HG03139 (cell line): ENCODE results near the gene PAM.

Experiments
- ATAC-seq: cut with Tn5 transposase; IDR thresholded peaks from one replicate; pipeline ENCODE4 v1.9.1; 2021; ENCODE audit not compliant: unreplicated experiment

Gene PAM

DNA sequence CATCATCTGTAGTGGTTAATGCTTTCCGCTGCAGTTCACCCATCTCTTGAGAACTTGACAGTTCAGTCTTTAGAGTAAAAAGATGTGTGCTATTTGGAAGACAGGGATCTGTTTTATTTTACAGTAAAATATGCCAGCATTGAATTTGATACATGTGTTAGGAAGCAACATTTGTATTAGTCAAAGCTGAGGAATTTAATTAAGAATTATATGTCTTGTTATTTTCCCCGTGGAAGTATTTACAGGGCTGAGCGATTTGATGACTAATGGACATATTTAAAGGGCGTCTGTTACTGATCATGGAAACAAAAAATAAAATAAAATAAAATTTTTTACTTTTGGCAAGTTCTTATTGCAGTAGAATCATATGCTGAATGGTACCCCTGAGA is 101.3 kb downstream of the PAM start:
- no peak for ATAC-seq

DNA sequence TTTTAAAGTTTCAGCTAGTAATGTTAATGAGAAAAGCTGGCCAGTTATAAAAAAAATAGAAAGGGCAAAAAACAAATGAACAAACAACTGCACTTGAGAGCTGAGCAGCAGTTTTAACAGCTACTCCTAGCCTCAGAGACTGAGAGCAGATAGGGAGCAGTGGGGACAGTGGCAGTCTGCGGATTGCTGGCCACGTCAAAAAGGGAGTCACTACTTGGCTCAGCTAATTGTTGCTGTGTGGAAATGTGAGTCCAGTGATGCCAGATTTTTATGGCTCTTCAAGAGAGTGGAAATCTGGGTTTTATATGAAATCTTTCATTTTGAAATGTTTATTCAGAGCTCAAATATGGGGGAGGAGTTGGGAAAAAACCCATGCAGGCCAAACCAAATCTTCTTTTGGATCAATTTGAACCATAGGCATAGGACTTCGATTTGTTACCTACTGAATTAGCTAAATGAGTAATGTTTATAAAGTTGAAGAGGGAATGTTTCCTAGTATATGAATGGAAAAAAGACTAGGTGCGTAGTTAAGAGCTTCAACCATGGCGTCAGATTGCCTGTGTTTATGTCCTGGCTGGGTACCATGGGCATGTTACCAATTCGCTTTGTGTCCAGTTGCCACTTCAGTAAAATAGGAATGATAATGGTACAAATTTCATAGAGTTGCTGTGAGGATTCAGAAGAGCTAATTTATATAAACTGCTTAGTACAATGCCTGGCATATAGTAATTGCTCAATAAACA is 102.1 kb downstream of the PAM start:
- ATAC-seq = no peak

DNA sequence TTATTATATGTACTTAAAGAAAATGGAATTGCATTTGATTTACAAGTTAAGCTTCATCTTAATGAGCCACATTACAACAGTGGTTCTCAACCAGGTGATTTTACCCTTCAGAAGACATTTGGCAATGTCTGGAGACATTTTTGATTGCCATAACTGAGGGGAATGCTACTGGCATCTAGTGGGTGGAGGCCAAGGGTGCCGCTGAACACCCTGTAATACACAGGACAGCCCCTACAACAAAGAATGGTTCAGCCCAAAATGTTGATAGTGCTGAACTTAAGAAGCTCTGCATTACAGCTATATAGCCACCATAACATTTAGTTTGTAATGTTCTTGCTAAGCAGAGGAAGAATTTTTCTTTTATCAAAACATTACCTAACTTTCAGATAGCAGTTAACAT is 103.1 kb downstream of the PAM start:
- no peak for ATAC-seq

DNA sequence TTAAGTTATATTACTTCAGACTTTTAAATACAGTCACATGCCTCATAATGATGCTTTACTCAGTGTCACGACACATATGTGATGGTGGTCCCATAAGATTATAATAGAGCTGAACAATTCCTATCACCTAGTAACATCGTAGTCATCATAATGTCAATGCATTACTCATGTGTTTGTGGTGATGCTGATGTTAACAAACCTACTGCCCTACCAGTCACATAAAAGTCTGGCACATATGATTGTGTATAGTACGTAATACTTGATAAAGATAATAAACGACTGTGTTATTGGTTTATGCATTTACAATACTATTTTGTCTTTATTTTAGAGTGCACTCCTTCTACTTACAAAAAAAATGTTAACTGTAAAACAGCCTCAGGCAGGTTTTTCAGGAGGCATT is 103.7 kb downstream of the PAM start:
- no peak for ATAC-seq

DNA sequence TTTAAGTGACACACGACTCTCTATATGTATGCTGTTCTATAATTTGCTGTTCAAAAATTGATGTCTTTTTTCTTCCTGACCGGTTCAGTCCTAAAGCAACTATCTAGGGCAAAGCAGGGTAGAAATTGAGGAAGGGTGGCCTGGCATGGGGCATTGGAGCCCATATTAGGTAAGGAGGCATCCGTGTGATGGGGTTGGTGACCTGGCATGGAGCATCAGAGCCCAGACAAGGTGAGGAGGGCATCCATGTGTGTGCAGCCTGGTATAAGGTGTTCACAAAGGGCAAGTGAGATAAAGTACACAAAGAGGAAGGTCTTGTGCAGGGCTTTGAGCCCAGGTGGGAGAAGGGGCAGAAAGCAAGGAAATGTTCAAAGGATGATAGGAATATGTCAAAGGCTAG is 104.9 kb downstream of the PAM start:
- ATAC-seq = no peak

DNA sequence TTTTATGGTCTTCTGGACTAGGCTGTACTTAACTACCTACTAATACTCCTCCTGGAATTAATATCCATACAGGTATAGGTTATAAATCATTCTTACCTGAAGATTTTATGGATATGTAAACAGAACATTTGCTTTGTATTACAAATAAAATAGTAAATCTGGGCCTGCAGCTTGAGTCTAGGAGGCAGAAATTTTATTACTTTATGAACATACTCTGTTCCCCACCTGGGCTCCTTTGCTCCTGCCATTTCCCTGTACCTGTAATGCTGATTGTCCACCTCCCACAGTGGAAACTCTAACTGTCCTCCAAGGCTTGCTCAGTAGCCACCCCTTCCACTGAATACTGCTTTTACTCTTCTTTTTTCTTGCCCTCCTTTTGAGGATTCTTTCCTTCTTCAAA is 108.0 kb downstream of the PAM start:
- no peak for ATAC-seq

DNA sequence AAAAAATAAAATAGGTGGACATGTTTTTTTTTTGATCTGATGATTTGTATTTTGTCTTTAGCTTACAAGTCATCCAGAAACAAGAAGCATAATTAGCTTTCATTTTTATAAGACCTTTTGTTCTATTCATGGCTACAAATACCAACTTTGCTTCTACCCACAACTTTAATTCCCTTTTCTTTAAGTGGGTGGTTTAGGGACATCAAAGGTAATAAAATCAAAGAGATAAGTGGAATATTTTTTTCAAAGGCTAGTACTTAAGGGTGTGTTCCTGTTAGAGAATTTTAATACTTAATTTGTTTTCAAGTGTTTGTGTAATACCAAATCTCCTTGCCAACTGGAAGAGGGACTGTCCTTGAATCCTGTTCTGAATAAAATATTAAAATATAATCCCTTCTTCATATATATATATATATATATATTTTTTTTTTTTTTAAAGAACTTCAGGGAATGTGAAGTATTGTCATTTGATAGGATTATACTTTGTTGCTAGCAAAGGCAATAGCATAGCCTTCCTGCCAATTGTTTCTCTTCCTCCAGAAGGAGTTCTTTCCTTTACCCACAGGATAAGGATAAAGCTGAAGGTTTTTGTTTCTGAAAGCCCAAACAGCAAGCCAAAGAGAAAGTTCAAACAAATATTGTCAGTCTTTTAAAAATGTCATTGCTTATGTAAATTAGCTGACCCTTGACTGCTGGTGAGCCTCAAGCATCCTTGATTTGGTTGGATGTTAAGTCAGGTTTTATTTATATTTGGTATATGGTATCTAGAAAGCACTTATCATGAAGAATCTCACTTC is 108.9 kb downstream of the PAM start:
- no peak for ATAC-seq

DNA sequence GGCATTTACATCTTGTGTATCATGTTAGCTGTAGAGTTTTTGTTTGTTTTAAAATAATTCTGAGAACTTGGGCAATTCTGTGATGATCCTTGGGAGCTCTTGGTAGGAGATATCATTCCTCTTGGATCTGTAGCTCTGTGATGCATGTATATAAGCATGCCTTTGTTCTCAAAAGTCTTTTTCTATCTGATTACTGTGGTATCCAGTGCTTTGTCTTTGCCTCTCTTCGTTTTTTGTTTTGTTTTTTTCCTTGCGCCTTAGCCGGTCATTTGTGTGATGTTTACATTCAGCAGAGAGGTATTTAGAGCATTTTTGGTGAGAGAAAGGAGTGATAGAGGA is 110.0 kb downstream of the PAM start:
- ATAC-seq = no peak

DNA sequence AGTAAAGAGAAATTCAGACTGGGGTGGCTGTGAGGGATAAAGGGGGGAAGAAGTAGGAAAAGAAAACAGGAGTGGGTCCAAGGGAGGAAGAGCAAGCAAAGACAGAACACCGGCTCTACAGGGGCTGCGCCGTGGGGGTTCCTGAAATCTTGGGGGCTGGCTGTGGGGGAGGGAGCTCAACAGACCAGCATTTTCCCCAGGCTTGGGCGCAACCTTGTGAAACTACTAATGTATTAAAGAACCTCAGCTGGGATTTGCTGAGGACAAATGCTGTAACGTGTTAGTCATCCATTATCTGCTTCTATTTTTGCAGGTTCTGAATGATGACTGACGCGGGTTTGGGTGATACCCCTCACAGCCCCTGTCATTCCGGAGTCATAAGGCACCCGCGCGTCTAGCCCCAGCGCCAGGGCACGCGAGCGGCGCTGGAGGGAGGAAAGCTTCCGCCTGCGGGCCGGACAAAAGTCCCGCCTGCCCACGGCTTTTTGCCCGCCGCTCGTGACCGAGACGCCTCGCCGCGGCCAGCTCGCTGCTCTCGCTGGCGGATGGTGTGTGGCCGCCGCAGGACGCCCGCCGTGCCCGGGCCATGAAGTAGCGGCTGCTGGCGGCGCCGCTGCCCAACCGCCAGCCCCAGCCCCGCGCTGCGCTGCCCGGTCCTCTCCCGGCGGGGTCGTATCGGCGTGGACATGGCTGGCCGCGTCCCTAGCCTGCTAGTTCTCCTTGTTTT is 110.6 kb downstream of the PAM start:
- peak; percentile 67 for ATAC-seq

DNA sequence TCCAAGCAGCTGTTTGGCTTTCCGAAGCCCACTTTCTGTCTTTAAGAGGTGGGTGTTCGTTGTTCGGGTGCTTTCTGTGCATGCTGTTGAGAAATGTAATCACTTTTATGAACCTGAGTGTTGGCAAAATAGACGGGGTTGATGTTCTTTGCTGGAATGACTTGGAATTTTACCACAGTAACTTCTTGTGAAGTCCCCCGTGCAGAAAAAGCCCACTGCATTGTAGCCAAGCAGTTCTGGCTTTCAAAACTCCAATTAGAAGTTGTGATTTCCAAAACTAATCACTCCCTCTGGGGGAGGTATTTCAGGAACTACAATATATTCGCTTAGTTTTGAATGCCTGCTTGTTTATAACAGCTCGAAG is 111.1 kb downstream of the PAM start:
- no peak for ATAC-seq

DNA sequence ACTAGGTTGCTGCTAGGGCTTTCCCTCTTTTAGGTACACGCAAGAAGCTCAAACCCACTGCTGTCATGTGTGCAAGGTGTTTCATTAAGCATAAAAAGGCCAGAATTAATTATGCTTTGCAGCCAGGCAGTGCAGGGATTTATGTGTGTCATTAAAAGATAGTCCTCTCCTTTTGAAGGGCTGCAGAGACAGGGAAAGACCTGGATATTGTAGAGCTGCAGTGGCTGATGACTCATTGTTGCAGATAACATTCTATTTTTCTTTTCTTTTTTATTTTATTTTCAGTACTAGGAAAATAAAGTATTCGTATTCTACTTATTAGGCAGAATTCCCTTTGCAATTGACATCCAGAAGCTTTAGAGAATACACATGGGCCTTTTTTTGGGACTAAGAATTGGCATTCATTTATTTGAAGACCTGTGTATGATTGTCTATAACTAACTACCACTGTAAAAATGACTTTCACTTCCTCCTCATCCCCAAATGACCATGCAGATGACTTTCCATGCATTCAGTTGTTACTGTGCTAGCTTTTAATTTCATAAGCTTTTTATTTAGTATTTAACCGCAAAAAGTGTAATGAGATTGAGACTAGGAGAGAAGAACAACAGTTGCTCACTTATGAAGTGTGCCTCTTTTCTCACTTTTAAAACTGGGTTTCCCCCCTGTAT is 113.0 kb downstream of the PAM start:
- ATAC-seq = no peak

DNA sequence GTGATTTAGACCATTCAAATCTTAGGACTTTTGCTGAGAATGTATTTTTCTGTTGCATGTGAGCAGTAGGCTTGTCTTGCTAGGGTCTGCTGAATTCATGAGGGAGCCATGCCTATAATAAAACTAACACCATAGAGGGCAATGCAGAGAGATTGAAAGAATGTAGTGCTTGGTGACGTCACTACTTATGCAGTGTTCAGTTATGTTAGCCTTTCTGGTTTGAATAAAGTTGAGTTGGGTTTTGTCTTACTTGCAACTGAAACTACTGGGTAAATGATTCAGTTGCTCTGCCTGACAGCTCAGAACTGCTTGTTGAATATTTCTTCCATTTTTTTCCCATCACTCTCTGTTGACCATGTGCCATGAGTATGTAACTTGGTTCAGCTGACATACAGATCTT is 114.1 kb downstream of the PAM start:
- ATAC-seq = no peak

DNA sequence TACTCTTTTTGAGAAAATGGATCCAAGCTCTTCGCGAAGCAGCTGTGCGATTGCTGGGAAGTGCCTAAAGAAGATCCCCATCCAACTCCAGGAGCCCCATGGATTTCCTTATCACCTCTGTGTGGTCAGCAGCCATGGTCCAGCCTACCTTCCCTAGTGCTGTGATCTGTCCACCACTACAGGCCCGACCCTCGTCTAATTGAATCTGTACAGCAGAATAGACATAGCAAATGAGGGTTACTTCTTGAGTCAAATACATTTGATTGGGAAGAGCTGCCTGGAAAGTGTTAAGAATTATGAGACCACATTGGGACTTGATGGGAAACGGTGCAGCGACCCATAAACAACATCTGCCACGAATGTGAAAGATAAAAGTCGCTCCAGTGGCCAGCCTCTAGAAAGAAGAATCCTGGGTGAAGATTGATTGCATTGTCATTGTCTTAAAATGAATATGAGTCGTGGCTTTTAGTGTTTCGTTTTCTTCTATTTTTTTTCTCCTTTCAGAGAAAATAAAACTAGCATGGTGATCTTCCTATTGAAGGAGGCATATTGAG is 118.4 kb downstream of the PAM start:
- ATAC-seq = no peak

DNA sequence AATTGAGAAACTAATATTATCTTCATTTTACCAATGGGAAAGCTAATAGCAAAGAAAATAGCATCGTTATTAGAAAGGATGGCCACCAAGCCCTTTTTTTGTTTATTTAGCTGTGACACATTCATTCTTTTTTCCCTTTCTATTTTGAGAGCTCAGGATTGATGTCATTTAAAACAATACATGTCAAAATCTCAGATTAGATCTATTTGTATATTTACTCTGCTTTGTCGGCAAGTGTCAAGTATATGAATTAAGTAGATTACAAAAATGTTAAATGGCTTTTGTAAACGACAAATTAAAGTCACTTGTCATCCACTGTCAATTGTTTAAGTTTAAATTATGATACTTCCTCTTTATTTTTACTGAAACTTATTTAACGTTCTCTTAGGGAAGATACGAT is 118.9 kb downstream of the PAM start:
- no peak for ATAC-seq

DNA sequence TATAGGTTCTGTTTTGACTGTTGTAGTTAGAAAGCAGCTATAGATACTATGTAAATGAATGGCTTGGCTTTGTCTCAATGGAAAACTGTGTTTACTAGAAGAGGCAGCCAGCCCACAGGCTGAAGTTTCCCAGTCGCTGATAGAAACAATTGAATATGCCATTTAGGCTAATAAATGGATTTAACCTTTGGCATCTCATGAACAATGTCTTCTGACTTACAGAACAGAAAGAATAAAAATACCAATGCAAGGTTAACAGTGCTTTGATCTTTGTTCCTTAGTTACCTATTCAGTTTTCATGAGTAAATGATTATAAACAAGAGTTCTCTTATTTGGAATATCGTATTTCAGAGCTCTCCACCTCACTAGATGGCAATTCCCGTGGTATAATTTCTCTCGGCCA is 120.6 kb downstream of the PAM start:
- ATAC-seq = no peak

DNA sequence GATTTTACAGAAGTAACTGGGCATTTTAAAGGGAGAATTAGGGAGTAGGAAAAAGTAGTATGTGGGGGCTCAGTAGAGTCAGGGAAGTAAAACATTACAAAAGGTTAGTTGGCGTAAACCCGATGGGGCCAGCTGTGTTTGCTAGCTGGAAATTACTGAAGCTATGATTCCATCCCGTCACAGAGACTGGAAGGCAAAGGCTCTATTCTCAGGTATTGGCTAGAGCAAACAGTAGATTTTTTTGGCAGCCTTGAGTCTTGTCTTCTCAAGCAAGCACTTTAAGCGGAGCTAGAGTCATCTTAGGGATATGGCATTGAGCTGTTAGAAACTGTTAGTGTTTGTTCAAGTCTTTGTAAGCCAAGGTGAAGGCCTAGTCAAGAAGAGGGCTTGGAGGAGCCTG is 121.5 kb downstream of the PAM start:
- no peak for ATAC-seq

DNA sequence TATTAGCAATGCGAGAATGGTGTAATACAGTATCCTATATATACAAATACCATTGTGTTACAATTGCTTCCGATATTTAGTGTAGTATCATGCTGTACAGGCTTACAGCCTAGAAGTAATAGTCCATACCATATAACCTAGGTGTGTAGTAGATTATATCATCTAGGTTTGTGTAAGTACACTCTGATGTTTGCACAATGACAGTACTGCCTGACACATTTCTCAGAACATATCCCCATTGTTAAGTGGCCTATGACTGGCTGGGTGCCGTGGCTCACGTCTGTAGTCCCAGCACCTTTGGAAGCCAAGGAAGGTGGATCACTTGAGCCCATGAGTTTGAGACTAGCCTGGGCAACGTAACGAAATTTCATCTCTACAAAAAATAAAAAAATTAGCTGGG is 124.6 kb downstream of the PAM start:
- ATAC-seq = no peak

DNA sequence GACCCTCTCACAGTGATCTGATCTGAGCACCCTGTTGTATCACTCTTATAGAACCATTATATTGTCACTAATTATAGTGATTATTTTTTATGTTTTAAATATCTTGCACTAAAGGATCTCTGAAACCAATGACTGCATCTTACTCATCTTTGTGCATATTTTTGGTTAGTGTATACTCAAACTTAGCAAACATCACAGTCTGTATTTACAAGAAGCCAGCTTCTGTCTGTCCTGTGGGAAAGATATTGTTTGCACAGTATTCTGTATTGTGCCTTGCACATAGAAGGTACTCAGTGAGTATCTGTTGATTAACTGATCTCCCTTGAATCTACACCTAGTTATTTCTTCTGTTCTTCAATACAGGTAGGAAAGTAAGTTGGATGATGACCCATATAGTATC is 131.5 kb downstream of the PAM start:
- ATAC-seq = no peak

DNA sequence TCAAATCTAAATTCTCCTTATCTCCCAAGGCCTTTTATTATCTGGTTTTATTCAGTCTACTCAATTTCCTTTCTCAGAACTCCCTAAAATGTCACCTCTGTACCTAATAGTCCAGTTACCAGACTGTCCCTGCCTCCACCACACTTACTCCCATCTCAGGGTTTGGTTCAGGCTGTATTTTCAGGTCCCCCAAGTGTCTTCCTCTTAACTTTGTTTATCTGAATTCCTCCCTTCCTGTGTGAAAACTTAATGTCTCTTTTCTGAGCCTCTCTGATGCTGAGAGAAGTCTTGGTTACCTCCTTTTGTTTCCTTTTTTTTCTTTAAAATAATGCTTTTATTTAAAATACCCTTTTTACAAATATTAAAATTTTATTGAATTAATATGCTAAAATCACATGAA is 133.4 kb downstream of the PAM start:
- ATAC-seq = no peak

DNA sequence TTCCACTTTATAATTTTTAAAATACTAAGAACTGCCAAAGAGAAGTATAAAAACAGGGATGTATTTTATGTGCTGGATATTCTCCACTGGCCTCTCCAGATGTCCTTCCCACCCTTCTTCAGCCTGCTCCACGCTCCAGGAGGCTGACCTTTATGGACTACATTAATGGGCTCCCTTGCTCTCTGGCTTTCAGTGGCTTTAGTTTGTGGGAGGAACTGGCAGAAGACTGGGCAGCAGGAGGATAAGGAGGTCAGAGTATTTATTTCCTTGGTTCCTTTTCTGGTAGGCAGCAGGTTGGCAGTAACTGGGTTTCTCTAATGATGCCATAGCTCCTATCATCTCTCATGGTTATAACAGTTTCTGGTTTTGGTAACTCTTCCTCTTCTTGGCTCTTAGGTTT is 133.9 kb downstream of the PAM start:
- ATAC-seq = no peak

DNA sequence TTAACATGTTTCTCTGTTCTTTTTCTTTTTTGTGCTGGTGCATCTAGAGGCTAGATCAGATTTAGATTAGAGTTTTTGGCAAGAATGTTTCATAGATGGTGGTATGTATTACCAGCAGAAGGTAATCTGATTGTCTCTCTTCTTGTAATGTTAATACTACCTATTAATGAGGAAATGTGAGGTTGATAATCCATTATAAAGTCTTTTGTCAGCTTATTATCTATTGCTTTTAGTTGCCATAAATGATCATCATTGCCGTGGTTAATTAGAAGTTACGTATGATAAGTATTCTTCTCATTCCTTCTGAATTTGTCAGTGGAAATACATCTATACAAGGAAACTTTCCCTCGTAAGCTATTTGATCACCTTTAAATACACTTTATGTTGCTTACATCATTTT is 135.0 kb downstream of the PAM start:
- ATAC-seq = no peak
